Measurements from ENCODE around the gene SFPQ. TPM values are rescaled to one million over a fixed set of nuclear protein-coding genes. Genes with fewer than 3 reads are reported as not detected.
A peak's percentile ranks its signal among the peaks of the same experiment; 100 is the strongest.

SFPQ gene
- total and polyA plus RNA-seq, 2 donors (not counting 1 experiment from before 2014, with no cell fraction given): 192 to 411 TPM

GRCh38 chr1:35191429-35192055 is 1.4 kb downstream of the SFPQ start:
- POLR2A ChIA-PET: interaction anchor here (0.7 to 0.9 kb wide), 2 partner anchors 11 to 260 kb away, joined by 3 to 4 read pairs; no protein-coding TSS in a partner anchor
- peak overlapping the region; percentile 85 for H3K4me3 Mint-ChIP-seq
- H3K9ac ChIP-seq (ENCODE audit: low read length): peak overlapping the region; percentile 98
- no peaks in the 10 kb centered on the region for H3K9me3 Mint-ChIP-seq (ENCODE audit: insufficient read depth)
- no peak for TF ChIP-seq EZH2 (IDR thresholded peaks at IDR 0.05; ENCODE audit: borderline replicate concordance, insufficient read depth, low read depth, low read length, poor library complexity, severe bottlenecking)
- TF ChIP-seq, protein P1, sequence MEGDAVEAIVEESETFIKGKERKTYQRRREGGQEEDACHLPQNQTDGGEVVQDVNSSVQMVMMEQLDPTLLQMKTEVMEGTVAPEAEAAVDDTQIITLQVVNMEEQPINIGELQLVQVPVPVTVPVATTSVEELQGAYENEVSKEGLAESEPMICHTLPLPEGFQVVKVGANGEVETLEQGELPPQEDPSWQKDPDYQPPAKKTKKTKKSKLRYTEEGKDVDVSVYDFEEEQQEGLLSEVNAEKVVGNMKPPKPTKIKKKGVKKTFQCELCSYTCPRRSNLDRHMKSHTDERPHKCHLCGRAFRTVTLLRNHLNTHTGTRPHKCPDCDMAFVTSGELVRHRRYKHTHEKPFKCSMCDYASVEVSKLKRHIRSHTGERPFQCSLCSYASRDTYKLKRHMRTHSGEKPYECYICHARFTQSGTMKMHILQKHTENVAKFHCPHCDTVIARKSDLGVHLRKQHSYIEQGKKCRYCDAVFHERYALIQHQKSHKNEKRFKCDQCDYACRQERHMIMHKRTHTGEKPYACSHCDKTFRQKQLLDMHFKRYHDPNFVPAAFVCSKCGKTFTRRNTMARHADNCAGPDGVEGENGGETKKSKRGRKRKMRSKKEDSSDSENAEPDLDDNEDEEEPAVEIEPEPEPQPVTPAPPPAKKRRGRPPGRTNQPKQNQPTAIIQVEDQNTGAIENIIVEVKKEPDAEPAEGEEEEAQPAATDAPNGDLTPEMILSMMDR (IDR thresholded peaks at IDR 0.05): no peak
- peak overlapping the region; percentile 91 for H3K27ac Mint-ChIP-seq
- under 1% methylated on average over 19 of the region's 25 CpGs for WGBS (ENCODE audit: insufficient coverage)
- H3K27ac ChIP-seq (ENCODE audit: low read length in 2 of 2): peak overlapping the region; percentile 50 to 96
- H3K27me3 ChIP-seq (replicated peaks in 1 of 4; ENCODE audit: control extremely low read depth in 1 of 4, control insufficient read depth in 3 of 4, insufficient read depth in 4 of 4, low read length in 3 of 4): no peaks in the 10 kb centered on the region
- no peak for DNase-seq
- peak overlapping the region; percentile 52 for H2AFZ ChIP-seq (ENCODE audit: insufficient read depth, low read depth, low read length, poor library complexity, severe bottlenecking)
- peaks cover 58% of the 10 kb centered on the region for H4K20me1 ChIP-seq (ENCODE audit: control insufficient read depth, insufficient read depth, low read length, poor library complexity, severe bottlenecking)
- peaks cover 53% of the 10 kb centered on the region for H3K4me1 Mint-ChIP-seq
- CTCF ChIA-PET: interaction anchor here (0.6 kb wide), 1 partner anchor 765 kb away, joined by 3 read pairs; no protein-coding TSS in a partner anchor
- H3K27me3 Mint-ChIP-seq: no peaks in the 10 kb centered on the region
- intact Hi-C loops (cut with micrococcal nuclease): loop anchor here (5.0 kb wide), 1 partner anchor 324 kb away; no protein-coding TSS in a partner anchor
- no peaks in the 10 kb centered on the region for H3K9me3 ChIP-seq (ENCODE audit: control extremely low read depth in 1 of 3, control insufficient read depth in 2 of 3, insufficient read depth in 1 of 3, low read length in 2 of 3)
- peaks cover 70% of the 10 kb centered on the region for H3K79me2 ChIP-seq (ENCODE audit: control insufficient read depth, insufficient read depth, low read length)
- ATAC-seq (ENCODE audit: low read depth): no peak
- peaks cover 24 to 29% of the 10 kb centered on the region in 2 donors for H3K4me1 ChIP-seq (ENCODE audit: control insufficient read depth in 2 of 2, insufficient read depth in 2 of 2, low read length in 2 of 2)
- H3K4me3 ChIP-seq (ENCODE audit: control extremely low read depth in 1 of 5, extremely low read depth in 1 of 5, insufficient read depth in 1 of 5, low read depth in 2 of 5, low read length in 4 of 5): peak overlapping the region; percentile 75 to 99 (median 94)
- H3K4me2 ChIP-seq (replicated peaks; ENCODE audit: low read depth, low read length, poor library complexity, severe bottlenecking): peak overlapping the region; percentile 87
- H3K36me3 ChIP-seq (replicated peaks in 1 of 2; ENCODE audit: control extremely low read depth in 1 of 2, control insufficient read depth in 1 of 2, extremely low read depth in 1 of 2, insufficient read depth in 2 of 2, low read length in 1 of 2): peaks cover 1 to 51% of the 10 kb centered on the region in 2 experiments

- Mint-ChIP-seq H3K27ac (peak overlapping the region; percentile 91), H3K27me3 (no peaks in the 10 kb centered on the region), H3K9me3 (ENCODE audit: insufficient read depth) (no peaks in the 10 kb centered on the region), H3K4me1 (peaks cover 59% of the 10 kb centered on the region), H3K4me3 (peak overlapping the region; percentile 85)
- Histone ChIP-seq H3K4me2 (replicated peaks; ENCODE audit: low read depth, low read length, poor library complexity, severe bottlenecking) (peak overlapping the region; percentile 87), H3K27ac (ENCODE audit: low read length in 2 of 2) (peak overlapping the region in 1 of 2 donors; percentile 96), H2AFZ (ENCODE audit: insufficient read depth, low read depth, low read length, poor library complexity, severe bottlenecking) (no peak overlapping the region), H3K9ac (ENCODE audit: low read length) (peak overlapping the region; percentile 98), H4K20me1 (ENCODE audit: control insufficient read depth, insufficient read depth, low read length, poor library complexity, severe bottlenecking) (peaks cover 66% of the 10 kb centered on the region), H3K4me1 (ENCODE audit: control insufficient read depth in 2 of 2, insufficient read depth in 2 of 2, low read length in 2 of 2) (peaks cover 29 to 30% of the 10 kb centered on the region in 2 donors), H3K4me3 (ENCODE audit: control extremely low read depth in 1 of 5, extremely low read depth in 1 of 5, insufficient read depth in 1 of 5, low read depth in 2 of 5, low read length in 4 of 5) (peak overlapping the region; percentile 75 to 99 (median 94)), H3K9me3 (ENCODE audit: control extremely low read depth in 1 of 3, control insufficient read depth in 2 of 3, insufficient read depth in 1 of 3, low read length in 2 of 3) (no peaks in the 10 kb centered on the region), H3K36me3 (replicated peaks in 1 of 2; ENCODE audit: control extremely low read depth in 1 of 2, control insufficient read depth in 1 of 2, extremely low read depth in 1 of 2, insufficient read depth in 2 of 2, low read length in 1 of 2) (peaks cover 3 to 59% of the 10 kb centered on the region in 2 experiments), H3K79me2 (ENCODE audit: control insufficient read depth, insufficient read depth, low read length) (peaks cover 78% of the 10 kb centered on the region), H3K27me3 (replicated peaks in 1 of 4; ENCODE audit: control extremely low read depth in 1 of 4, control insufficient read depth in 3 of 4, insufficient read depth in 4 of 4, low read length in 3 of 4) (no peaks in the 10 kb centered on the region)
- CTCF ChIA-PET: interaction anchor here (0.6 kb wide), 1 partner anchor 766 kb away, joined by 3 read pairs; no protein-coding TSS in a partner anchor
- DNase-seq: peak; percentile 27
- ATAC-seq (ENCODE audit: low read depth): no peak
- TF ChIP-seq EZH2 (IDR thresholded peaks at IDR 0.05; ENCODE audit: borderline replicate concordance, insufficient read depth, low read depth, low read length, poor library complexity, severe bottlenecking): no peak
- TF ChIP-seq, protein P1 (IDR thresholded peaks at IDR 0.05): no peak
- intact Hi-C loops (cut with micrococcal nuclease): loop anchor here (5.0 kb wide), 1 partner anchor 323 kb away; no protein-coding TSS in a partner anchor
- 23% methylated on average over 4 of the region's 6 CpGs for WGBS (ENCODE audit: insufficient coverage)
- POLR2A ChIA-PET: interaction anchor here (0.7 to 0.9 kb wide), 2 partner anchors 10 to 260 kb away, joined by 3 to 4 read pairs; no protein-coding TSS in a partner anchor
These were observed 2.2 kb downstream of the SFPQ start for GRCh38 chr1:35190784-35191183.
